NCI-H524 (cell line): ENCODE results near the gene MYO1D.

Experiments used
- DNase-seq, 2 experiments: peaks; one replicate each; lab custom pipeline; 2025; lab: John Stamatoyannopoulos, UW

Gene MYO1D

DNA sequence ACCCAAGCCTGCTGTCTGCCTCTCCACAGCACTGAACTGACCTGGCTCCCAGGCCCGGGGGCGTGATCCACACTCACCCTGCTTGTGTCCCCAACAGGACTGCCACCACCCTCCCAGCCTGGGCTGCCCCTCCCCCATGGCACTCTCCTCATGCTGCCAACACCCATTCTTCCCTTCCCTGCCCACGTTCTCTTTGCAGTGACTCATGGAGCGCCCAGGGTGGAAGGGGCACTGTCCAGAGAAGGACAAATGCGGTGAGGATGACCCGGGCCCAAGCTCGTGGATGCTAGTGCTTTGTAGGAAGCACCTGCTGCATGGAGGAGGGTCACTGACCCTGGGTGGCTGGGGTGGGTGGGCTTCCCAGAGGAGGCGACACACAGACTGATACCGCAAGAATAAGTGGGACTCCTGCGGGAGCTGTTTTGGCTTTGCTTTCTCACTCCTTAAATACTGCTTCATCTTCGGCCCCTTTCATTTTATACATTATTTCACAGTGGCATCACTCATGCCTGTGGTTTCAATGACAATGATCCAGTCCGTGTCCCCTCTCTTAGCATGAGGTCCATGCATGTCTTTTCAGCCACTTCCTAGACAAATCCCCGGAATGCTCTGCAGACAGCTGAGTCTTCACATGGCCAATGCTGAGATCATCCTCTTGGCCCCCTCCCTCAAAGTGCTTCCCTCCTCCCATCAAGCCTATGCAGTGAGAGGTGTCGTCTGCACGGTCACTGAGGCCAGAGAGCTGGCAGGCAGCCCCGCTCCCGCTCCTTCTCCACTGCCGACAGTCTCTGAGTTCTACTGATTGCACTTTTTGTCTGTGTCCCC is 372.5 kb downstream of the MYO1D start:
- DNase-seq = no peak

DNA sequence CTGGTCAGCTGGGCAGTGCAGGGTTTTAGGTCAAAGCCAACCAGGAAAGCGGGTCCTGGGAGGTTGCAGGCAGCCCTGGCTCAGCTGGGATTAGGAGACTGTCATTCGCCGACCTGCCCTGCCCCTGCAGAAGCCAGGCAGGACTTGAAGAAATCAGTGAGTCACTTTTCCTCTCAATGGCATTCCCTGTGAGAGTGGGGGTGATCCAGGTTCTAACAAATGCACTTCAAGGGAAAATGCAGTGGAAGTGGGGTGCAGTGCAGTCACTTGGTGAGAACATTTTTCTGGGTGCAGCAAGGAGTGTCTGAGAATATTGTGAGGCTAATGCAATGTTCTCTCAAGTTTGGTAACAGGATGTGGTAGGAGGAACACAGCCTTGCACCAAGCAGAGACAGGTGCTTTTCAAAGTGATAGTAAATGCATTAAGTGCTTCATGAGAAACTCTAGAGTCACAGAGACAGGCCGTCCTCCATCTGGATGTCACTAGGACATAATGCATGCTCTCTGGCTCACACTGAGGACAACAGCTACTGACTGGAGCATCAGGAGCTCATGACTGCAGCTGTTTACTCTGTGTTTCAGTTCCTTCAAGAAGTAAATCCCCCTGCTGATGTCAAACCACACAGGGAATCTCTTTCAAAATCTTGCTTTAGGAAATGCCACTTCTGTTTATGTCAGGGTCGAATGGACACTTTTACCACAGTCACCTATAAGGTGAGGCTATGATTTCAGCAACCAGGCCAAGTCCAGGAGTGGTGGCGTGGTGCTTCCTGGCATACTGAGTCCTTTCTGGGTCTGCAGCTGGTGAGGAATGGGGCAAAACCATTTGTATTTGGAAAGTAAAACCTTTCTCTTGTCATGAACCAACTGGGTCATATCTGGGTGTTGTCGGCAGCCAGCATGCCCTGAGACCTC is 373.4 kb downstream of the MYO1D start:
- peak; percentile 54 to 90 for DNase-seq

DNA sequence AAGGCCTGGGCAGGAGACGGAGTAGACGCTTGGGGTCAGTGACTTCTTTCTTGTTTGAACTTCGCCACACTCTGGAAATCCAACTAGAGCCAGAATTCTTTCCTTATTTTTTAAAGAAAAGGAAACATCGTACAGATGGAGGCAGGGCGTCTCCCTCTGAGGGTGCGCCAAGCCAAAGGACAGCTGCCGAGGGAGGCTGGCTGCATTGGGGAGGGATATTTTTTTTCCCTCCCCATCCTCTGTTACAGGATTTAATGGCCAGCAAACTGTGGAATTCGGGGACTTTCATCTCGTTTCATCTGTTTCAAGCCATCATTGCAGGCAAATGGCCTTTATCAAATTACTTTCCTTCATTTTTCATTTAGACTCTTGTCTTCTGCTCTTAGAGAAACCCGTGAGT is 374.2 kb downstream of the MYO1D start:
- no peak for DNase-seq

DNA sequence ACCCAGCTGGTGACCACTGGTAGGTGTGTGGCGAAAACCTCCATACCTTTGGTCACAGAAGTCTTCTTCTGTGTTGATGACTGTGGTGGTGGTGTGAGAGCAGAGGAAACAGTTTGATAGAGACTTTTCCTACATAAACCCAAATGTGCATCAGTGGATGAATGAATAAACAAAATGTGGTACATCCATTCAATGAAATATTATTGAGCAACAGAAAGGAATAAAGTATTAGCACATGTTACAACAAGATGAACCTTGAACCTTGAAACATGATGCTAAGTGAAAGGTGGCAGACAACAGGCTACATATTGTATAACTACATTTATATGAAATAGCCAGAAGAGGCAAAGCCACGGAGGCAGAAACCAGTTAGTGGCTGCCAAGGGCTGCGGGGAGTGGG is 374.9 kb downstream of the MYO1D start:
- DNase-seq = no peak

GRCh38 chr17:32498391-32498790 is 378.5 kb downstream of the MYO1D start:
- DNase-seq = peak; percentile 56 to 73

GRCh38 chr17:32497431-32498205 is 379.3 kb downstream of the MYO1D start:
- DNase-seq = no peak

DNA sequence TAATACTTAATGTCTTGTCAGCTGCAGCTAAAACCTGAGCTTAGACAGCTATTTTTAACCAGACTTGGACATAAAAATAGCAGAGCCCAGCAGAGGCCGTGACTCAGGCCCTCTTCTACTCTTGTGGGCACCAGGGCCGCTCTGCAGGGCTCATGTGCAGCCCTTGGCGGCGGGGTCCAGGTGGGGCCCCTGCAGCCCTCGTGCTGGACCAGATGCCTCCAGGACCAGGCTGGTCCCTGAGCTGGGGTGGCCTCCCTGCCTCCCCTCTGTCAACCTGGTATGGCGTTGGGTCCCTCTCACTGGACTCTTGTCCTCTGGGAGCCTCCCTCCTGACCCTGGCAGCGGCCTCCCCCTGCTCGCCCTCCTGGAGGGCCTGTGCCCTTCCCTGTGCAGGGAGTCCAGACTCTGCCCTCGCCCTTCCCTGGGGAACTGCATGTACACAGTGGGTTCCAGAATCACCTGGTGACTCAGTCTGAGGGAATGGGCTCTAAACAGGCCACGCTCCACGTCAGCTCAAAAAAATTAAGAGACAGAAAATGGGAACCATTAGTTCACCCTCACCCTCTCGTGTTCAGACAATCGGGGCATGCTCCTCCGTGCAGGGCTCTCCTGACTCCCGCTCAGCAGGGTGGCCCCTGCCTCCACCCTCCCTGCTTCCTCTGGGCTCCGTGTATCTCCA is 380.4 kb downstream of the MYO1D start:
- DNase-seq = no peak

GRCh38 chr17:32495359-32496231 is 381.3 kb downstream of the MYO1D start:
- DNase-seq = no peak

- DNase-seq = peak; percentile 72 to 86
Measured at GRCh38 chr17:32494621-32495358, 382.1 kb downstream of the MYO1D start.

DNA sequence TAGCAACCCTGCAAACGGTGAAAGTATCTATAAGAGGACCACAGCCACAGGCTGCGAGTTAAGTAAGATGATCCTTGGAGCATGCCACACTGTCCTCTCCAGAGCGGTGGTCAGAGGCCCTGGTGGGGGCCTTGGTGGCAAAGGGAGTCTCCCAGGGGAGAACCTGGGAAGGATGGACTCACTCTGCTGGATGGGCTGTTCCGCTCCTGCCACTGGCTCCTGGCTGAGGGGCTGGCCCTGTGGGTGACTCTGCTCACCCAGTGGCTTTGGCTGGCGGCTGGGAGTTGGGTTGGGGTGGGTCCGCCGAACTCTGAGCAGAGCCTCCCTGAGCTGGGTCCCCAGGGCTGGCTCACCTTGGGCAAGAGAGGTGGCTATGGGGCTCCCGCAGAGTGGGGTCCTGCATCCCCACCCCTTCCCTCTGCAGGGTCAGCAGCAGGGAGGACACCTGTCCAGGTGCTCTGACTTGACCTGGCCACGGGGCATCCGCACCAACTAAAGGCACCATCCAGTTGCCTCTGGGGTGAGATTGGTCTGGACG is 382.9 kb downstream of the MYO1D start:
- no peak for DNase-seq

DNA sequence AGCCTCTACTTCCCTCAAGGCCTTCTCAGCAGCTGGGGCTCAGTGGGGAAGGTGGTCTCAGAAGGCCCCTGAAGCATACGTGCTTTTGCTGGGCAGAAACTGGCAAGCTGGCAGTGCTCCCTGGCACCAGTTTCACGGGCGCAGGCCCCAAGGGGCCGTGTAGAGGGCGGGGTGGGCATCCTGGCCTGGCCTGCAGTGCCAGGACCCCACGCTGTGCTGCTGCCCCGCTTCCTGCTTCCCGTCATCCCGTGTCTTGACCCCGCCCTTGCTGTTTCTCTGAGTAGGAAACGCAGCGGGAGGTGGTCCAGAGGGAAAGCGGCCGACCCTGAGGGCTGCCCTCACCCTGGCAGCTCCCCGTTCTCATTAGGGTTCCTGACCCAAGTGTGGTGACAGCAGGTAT is 383.4 kb downstream of the MYO1D start:
- DNase-seq = no peak

DNA sequence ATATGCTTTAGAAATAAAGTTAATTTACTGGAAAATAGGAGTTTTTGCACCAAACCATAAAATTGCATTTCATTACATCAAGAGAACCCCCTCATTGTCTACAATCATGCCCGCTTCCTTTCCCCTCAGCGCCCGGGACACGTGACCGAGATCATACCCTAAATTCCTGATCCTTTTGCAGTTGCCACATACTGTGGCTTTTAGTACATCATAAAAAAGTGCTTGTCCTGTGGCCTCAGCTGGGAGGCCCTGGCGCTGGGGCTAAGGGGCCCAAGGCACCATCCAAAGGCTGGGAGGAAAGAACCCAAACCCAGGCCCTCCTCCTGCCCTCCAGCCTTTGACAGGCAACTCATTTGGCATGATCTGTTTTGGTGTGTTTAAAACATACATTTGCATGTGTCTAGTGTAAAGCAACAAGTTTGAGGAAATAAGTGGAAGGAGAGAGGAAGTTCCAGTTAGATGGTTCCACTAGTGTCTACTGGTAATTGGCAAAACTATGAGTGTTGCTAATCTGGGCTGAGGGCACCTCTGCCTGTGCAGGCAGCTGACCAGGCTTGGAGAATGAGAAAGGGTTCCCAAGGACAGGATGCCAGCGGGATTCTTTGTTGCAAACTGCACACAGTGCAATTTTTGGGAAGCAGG is 384.2 kb downstream of the MYO1D start:
- DNase-seq = no peak

GRCh38 chr17:32492264-32492589 is 384.7 kb downstream of the MYO1D start:
- peak in 1 of 2 experiments; percentile 33 for DNase-seq

DNA sequence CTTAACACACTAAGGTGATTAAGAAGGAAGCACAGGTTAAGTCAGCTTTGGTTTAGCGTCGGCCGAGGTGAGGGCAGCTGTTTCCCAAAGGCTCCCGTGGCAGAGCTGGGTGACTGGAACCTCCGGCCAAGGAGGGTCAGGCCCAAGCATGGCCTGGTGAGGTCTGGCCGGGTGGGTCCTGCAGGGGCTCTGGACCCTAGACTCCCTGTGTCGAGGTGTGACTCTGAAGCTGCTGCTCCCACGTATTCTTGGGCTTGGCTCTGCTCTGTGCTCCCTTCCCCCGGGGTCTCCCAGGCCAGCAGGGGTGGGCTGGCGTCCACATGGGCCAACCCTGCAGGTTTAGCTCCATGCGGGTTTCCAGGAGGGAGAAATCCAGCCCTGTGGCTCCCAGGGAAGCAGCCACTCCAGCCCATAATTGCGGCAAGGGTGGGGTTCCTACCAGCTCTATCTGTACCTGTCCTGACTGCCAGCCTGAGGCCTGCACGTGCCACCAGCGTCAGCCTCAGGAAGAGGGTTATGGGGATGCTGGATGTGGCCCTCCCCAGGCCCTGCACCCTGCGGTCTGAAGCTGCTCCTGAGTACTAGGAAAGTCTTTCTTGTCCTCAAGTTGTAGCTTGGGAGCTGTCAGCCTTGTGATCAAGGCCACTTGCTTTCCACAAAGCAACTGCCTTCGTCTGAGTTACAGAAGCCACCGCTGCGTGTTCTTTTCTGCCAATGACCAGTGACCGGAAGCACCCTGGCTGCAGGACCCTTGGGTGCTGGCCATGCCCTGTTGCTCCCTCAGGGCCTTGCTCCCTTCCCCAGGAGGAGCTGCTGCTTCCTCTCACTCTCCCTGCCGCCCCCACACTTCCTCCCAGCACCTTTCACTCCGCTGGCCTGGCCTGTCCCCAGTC is 385.3 kb downstream of the MYO1D start:
- peak in 1 of 2 experiments; percentile 87 for DNase-seq

DNA sequence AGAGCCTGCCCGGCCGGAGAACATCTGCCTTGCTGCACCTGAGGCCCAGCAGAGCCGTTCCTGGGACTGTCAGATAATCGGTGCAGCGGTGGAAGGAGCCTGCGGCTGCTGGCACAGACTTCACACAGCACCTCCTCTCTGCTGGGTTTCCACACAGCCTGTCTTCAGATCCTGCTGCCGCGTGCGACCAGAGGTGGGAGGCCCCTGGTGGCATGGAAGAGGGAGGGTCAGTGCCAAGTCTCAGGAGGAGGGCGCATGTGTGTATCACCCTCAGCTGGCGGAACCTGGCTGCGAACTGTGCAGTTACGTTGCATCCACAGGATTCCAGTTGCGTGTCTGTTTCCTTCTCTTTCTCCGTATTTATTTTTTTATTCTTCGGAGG is 386.8 kb downstream of the MYO1D start:
- peak; percentile 75 to 92 for DNase-seq

- DNase-seq = peak in 1 of 2 experiments; percentile 26
Measured at GRCh38 chr17:32489320-32490100, 387.4 kb downstream of the MYO1D start.

DNA sequence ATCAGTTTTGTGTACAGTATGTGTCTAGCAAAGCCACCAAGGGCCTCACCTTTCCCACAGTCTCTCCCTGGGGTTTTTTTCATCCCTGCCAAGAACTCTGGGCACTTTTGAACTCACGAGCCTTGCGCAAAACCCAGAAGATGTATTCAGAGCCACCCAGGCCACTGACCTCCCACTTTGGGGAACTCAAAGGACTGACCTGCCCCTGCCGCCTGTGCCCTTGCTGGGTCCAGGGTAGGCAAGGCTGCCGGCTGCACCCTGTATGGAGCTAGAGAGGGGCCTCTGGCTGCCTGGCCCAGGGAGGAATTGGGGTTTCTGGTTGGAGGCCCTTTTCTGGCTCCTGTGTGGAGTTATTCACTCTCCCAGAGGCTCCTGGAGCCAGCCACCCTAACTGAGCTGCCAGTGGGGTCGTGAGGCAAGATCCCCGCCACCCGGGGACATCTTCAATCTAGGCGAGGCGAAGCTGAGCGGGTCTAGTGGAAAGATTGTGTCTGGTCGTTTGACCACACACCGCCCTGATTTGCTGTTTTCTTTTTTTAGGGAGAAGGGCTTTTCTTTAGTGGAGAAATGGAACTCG is 388.2 kb downstream of the MYO1D start:
- DNase-seq = no peak
